ENCODE results near the gene LPAR2.

GRCh38 chr19:19600793-19601330 lies 27.2 kb downstream of the LPAR2 start:
- TF ChIP-seq CTCF (IDR thresholded peaks at IDR 0.05) (no peak), POLR2AphosphoS5 (IDR thresholded peaks at IDR 0.05; ENCODE audit: insufficient read depth in 1 of 2, low read depth in 1 of 2) (no peak)

Measured in vagina (tissue), 2 donors.